T47D (cell line): ENCODE data around the gene RECQL5.
"Not testable (repeated sequence)": the region's sequence is repeated elsewhere in the genome, so short reads cannot be mapped to it uniquely, and the experiment has no call there.

Experiments used
- DNase-seq, 2 experiments: peaks; one replicate each; pipeline versions ENCODE4 v3.0.0 to v3.0.0-alpha.2; 2011 to 2012; ENCODE audit warnings: low read depth in 1 of 2, low spot score in 1 of 2
- JUND ChIP-seq: IDR thresholded peaks from 2 replicates; pipeline ENCODE4 v1.6.1; 2012; ENCODE audit warnings: low read depth
- in situ Hi-C: cut with HindIII; loops from 2 replicates; pipeline ENCODE4 v1.10.0; 2016; ENCODE audit warnings: low sequenced_read_pairs, low pct_unique_long_range_greater_than_20kb

Gene RECQL5

DNA sequence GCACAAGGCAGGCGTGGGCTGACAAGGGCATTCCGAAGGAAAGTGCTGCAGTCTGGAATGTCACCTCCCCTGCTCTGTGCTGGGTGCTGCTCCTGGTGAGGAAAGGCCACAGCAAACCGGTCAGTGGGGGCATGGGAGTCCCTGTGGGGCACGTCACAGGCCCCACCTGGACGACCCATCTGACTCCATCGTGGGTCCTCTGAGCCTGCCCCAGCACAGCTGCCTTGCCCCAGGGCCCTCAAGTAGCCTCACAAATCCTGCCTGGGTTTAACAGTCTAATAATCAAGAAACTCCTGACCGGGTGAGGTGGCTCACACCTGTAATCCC is 82.1 kb downstream of the RECQL5 start:
- DNase-seq, result no peak
- TF ChIP-seq JUND, result no peak
- in situ Hi-C loops, result no loop called here

- in situ Hi-C loops, DNase-seq: not testable (repeated sequence)
Measured at GRCh38 chr17:75583197-75583596, 83.8 kb downstream of the RECQL5 start.

DNA sequence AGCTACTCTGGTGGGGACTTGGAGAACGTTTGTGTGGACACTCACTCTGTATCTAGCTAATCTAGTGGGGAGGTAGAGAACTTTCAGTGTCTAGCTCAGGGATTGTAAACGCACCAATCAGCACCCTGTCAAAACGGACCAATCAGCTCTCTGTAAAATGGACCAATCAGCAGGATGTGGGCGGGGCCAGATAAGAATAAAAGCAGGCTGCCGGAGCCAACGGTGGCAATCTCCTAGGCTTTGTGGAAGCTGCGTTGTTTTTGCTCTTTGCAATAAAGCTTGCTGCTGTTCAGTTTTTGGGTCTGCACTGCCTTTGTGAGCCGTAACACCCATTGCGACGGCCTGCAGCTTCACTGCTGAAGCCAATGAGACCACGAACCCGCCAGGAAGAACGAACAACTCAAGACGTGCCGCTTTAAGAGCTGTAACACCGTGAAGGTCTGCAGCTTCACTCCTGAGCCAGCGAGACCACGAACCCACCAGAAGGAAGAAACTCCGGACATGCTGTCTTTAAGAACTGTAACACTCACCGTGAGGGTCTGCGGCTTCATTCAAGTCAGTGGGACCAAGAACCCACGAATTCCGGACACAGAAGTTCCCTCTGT is 85.7 kb downstream of the RECQL5 start:
- DNase-seq, in situ Hi-C loops: not testable (repeated sequence)
